ENCODE results near the gene NLGN2.
A peak's percentile ranks its signal among the peaks of the same experiment; 100 is the strongest.

NLGN2 gene

GRCh38 chr17:7429722-7430121 lies 22.1 kb downstream of the NLGN2 start:
- no peak for TF ChIP-seq CTCF (IDR thresholded peaks at IDR 0.05; ENCODE audit: control insufficient read depth, extremely low read depth, insufficient read depth)
- no peak overlapping the region for H3K4me3 ChIP-seq (ENCODE audit: low read depth, low read length)
- no peak for DNase-seq (ENCODE audit: low read depth)

GRCh38 chr17:7431231-7431630 lies 23.6 kb downstream of the NLGN2 start:
- no peak for TF ChIP-seq CTCF (IDR thresholded peaks at IDR 0.05; ENCODE audit: control insufficient read depth, extremely low read depth, insufficient read depth)
- H3K4me3 ChIP-seq (ENCODE audit: low read depth, low read length), result no peak overlapping the region
- no peak for DNase-seq (ENCODE audit: low read depth)

- no peak for TF ChIP-seq CTCF (IDR thresholded peaks at IDR 0.05; ENCODE audit: control insufficient read depth, extremely low read depth, insufficient read depth)
- no peak overlapping the region for H3K4me3 ChIP-seq (ENCODE audit: low read depth, low read length)
- DNase-seq (ENCODE audit: low read depth), result no peak
Measured at GRCh38 chr17:7432296-7432695, 24.7 kb downstream of the NLGN2 start.

- no peak for DNase-seq (ENCODE audit: low read depth)
- peak overlapping the region; percentile 60 for H3K4me3 ChIP-seq (ENCODE audit: low read depth, low read length)
- TF ChIP-seq CTCF (IDR thresholded peaks at IDR 0.05; ENCODE audit: control insufficient read depth, extremely low read depth, insufficient read depth), result no peak
Measured at GRCh38 chr17:7435676-7436555, 28.3 kb downstream of the NLGN2 start.

GRCh38 chr17:7436556-7437368 lies 29.1 kb downstream of the NLGN2 start:
- peak; percentile 81 for TF ChIP-seq CTCF (IDR thresholded peaks at IDR 0.05; ENCODE audit: control insufficient read depth, extremely low read depth, insufficient read depth)
- peak; percentile 41 for DNase-seq (ENCODE audit: low read depth)
- H3K4me3 ChIP-seq (ENCODE audit: low read depth, low read length), result peak overlapping the region; percentile 60

GRCh38 chr17:7437369-7437863 lies 29.8 kb downstream of the NLGN2 start:
- TF ChIP-seq CTCF (IDR thresholded peaks at IDR 0.05; ENCODE audit: control insufficient read depth, extremely low read depth, insufficient read depth), result no peak
- no peak for DNase-seq (ENCODE audit: low read depth)
- H3K4me3 ChIP-seq (ENCODE audit: low read depth, low read length), result no peak overlapping the region
